HG02610 (cell line): ENCODE measurements around the gene FAM50B.
"Not testable (repeated sequence)": the region's sequence is repeated elsewhere in the genome, so short reads cannot be mapped to it uniquely, and the experiment has no call there.

Experiments
- ATAC-seq: cut with Tn5 transposase; IDR thresholded peaks from one replicate; pipeline ENCODE4 v1.9.1; 2021; ENCODE audit warnings: mild to moderate bottlenecking, moderate library complexity; ENCODE audit not compliant: unreplicated experiment

FAM50B gene

GRCh38 chr6:3844097-3844463 lies 5.1 kb upstream of the FAM50B start:
- no peak for ATAC-seq

- no peak for ATAC-seq
Measured at GRCh38 chr6:3847521-3847920, 1.7 kb upstream of the FAM50B start.

GRCh38 chr6:3848380-3848779 lies 793 bp upstream of the FAM50B start:
- ATAC-seq = no peak

GRCh38 chr6:3849681-3850450 lies 693 bp downstream of the FAM50B start:
- no peak for ATAC-seq

- ATAC-seq = no peak
Measured at GRCh38 chr6:3850451-3851203, 1.5 kb downstream of the FAM50B start.

GRCh38 chr6:3851839-3852238 lies 2.7 kb downstream of the FAM50B start:
- ATAC-seq = no peak

- ATAC-seq = no peak
Measured at GRCh38 chr6:3852391-3852790, 3.2 kb downstream of the FAM50B start.

- no peak for ATAC-seq
Measured at GRCh38 chr6:3855866-3856265, 6.7 kb downstream of the FAM50B start.

GRCh38 chr6:3856576-3856975 lies 7.4 kb downstream of the FAM50B start:
- ATAC-seq = no peak

GRCh38 chr6:3857468-3858456 lies 8.6 kb downstream of the FAM50B start:
- ATAC-seq = no peak

GRCh38 chr6:3859878-3860552 lies 10.8 kb downstream of the FAM50B start:
- ATAC-seq = no peak

GRCh38 chr6:3861424-3861823 lies 12.3 kb downstream of the FAM50B start:
- ATAC-seq = no peak

GRCh38 chr6:3862038-3862437 lies 12.9 kb downstream of the FAM50B start:
- ATAC-seq = no peak

GRCh38 chr6:3863322-3863721 lies 14.1 kb downstream of the FAM50B start:
- not testable (repeated sequence) for ATAC-seq

- ATAC-seq = no peak
Measured at GRCh38 chr6:3865463-3865862, 16.3 kb downstream of the FAM50B start.

GRCh38 chr6:3867641-3868502 lies 18.7 kb downstream of the FAM50B start:
- ATAC-seq = no peak

- no peak for ATAC-seq
Measured at GRCh38 chr6:3868544-3868943, 19.4 kb downstream of the FAM50B start.

GRCh38 chr6:3869284-3869631 lies 20.1 kb downstream of the FAM50B start:
- no peak for ATAC-seq

- no peak for ATAC-seq
Measured at GRCh38 chr6:3869632-3870527, 20.7 kb downstream of the FAM50B start.
